ENCODE results near the gene ZNF407. TPM values are rescaled to one million over a fixed set of nuclear protein-coding genes. Genes with fewer than 3 reads are reported as not detected.

The ZNF407 gene
- total RNA-seq, 1 donor from 2014 or later, result 13.2 TPM

- Mint-ChIP-seq H3K4me1 (no peaks in the 10 kb centered on the region), H3K27me3 (ENCODE audit: low read depth) (no peaks in the 10 kb centered on the region), H3K4me3 (no peak overlapping the region), H3K9me3 (no peaks in the 10 kb centered on the region), H3K36me3 (ENCODE audit: low read depth) (no peaks in the 10 kb centered on the region), H3K27ac (ENCODE audit: unreplicated experiment) (no peak overlapping the region)
- DNase-seq (ENCODE audit: low read depth, low spot score), result no peak
- no peak for TF ChIP-seq CTCF (conservative IDR thresholded peaks at IDR 0.05)
Measured at GRCh38 chr18:75109819-75110218, 512.1 kb downstream of the ZNF407 start.

GRCh38 chr18:75110311-75110710, 512.6 kb downstream of the ZNF407 start:
- DNase-seq (ENCODE audit: low read depth, low spot score), result no peak
- Mint-ChIP-seq H3K27me3 (ENCODE audit: low read depth) (no peaks in the 10 kb centered on the region), H3K4me1 (no peaks in the 10 kb centered on the region), H3K27ac (ENCODE audit: unreplicated experiment) (no peak overlapping the region), H3K4me3 (no peak overlapping the region), H3K9me3 (no peaks in the 10 kb centered on the region), H3K36me3 (ENCODE audit: low read depth) (no peaks in the 10 kb centered on the region)
- TF ChIP-seq CTCF (conservative IDR thresholded peaks at IDR 0.05), result no peak

- TF ChIP-seq CTCF (conservative IDR thresholded peaks at IDR 0.05), result no peak
- H3K27me3 Mint-ChIP-seq (ENCODE audit: low read depth), result no peaks in the 10 kb centered on the region
- no peak overlapping the region for H3K4me3 Mint-ChIP-seq
- H3K9me3 Mint-ChIP-seq, result no peaks in the 10 kb centered on the region
- no peak for DNase-seq (ENCODE audit: low read depth, low spot score)
- H3K36me3 Mint-ChIP-seq (ENCODE audit: low read depth), result no peaks in the 10 kb centered on the region
- H3K27ac Mint-ChIP-seq (ENCODE audit: unreplicated experiment), result no peak overlapping the region
- no peaks in the 10 kb centered on the region for H3K4me1 Mint-ChIP-seq
Measured at GRCh38 chr18:75110846-75111415, 513.3 kb downstream of the ZNF407 start.

GRCh38 chr18:75111760-75112159, 514.1 kb downstream of the ZNF407 start:
- no peak overlapping the region for H3K27ac Mint-ChIP-seq (ENCODE audit: unreplicated experiment)
- no peak for DNase-seq (ENCODE audit: low read depth, low spot score)
- no peaks in the 10 kb centered on the region for H3K4me1 Mint-ChIP-seq
- no peaks in the 10 kb centered on the region for H3K27me3 Mint-ChIP-seq (ENCODE audit: low read depth)
- no peaks in the 10 kb centered on the region for H3K9me3 Mint-ChIP-seq
- H3K36me3 Mint-ChIP-seq (ENCODE audit: low read depth), result no peaks in the 10 kb centered on the region
- TF ChIP-seq CTCF (conservative IDR thresholded peaks at IDR 0.05), result no peak
- no peak overlapping the region for H3K4me3 Mint-ChIP-seq

DNA sequence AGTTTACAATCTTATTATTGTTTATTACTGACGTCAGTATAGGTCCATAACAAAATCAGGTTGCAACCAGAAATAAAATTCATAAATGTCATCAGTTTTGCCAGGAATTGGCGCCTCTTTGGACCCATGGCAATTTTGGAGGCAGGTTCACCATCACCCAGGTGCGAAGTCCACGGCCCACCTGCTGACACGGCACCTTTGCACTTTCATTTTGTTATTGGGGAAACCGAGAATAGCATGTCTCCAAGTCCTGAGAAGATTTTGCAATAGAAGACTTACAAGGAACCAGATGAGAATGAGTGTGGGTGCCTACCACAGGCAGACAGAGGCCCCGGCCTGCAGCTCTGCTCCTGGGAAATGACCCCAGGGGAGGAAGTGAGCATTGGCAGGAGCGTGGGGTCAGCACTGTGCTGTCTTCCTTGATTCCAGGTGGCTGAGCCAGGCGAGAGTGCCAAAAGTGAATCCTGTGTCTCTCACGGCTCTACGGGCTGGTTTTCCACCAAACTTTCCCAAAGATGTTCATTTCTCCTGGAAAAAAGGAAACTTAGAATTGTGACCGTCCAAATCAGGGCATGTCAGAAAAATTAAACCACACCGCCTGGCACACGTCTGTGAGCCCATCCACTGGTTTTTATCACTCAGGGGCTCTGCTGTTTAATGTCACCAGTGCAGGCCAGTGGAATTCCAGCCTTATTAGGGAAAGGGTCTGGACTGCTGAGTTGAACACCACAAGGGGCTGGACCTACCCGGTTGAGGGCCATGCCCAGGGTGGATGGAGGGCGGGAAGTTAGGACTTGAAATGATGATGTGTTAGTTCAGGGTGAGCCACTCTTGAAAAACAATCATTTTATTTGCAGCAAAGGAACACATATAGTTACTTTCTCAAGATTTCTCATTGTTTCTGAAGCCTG, 514.8 kb downstream of the ZNF407 start:
- H3K27ac Mint-ChIP-seq (ENCODE audit: unreplicated experiment), result no peak overlapping the region
- DNase-seq (ENCODE audit: low read depth, low spot score), result no peak
- no peaks in the 10 kb centered on the region for H3K9me3 Mint-ChIP-seq
- no peak overlapping the region for H3K4me3 Mint-ChIP-seq
- no peak for TF ChIP-seq CTCF (conservative IDR thresholded peaks at IDR 0.05)
- no peaks in the 10 kb centered on the region for H3K36me3 Mint-ChIP-seq (ENCODE audit: low read depth)
- no peaks in the 10 kb centered on the region for H3K27me3 Mint-ChIP-seq (ENCODE audit: low read depth)
- H3K4me1 Mint-ChIP-seq, result no peaks in the 10 kb centered on the region

All from neural crest cell (in vitro differentiated cells).